Measurements from ENCODE around the gene TSKS.
A peak's percentile ranks its signal among the peaks of the same experiment; 100 is the strongest.

Gene TSKS

GRCh38 chr19:49710372-49710951, 52.6 kb downstream of the TSKS start:
- no peak for DNase-seq

GRCh38 chr19:49705919-49706318, 57.2 kb downstream of the TSKS start:
- DNase-seq, result no peak

GRCh38 chr19:49704888-49705642, 58.0 kb downstream of the TSKS start:
- no peak for DNase-seq

GRCh38 chr19:49701271-49701786, 61.8 kb downstream of the TSKS start:
- no peak for DNase-seq

GRCh38 chr19:49700563-49700962, 62.5 kb downstream of the TSKS start:
- DNase-seq, result no peak

- DNase-seq, result no peak
Measured at GRCh38 chr19:49699364-49699763, 63.7 kb downstream of the TSKS start.

- DNase-seq, result no peak
Measured at GRCh38 chr19:49696865-49697264, 66.2 kb downstream of the TSKS start.

GRCh38 chr19:49696115-49696514, 67.0 kb downstream of the TSKS start:
- DNase-seq, result no peak

- DNase-seq, result no peak
Measured at GRCh38 chr19:49692147-49692506, 71.0 kb downstream of the TSKS start.

- DNase-seq, result peak; percentile 14
Measured at GRCh38 chr19:49691243-49692146, 71.6 kb downstream of the TSKS start.

- peak; percentile 17 for DNase-seq
Measured at GRCh38 chr19:49690656-49691242, 72.4 kb downstream of the TSKS start, which contains the start of gene CPT1C. CPT1C (plus strand) TSS chr19:49691116; CDS start chr19:49692253, 1,137 bp downstream.

GRCh38 chr19:49690079-49690655, 72.9 kb downstream of the TSKS start:
- no peak for DNase-seq

Measured in suppressor macrophage treated with lipopolysaccharide for 4 hours (primary cell).